ENCODE measurements around the gene ATG14. TPM values are rescaled to one million over a fixed set of nuclear protein-coding genes. Genes with fewer than 3 reads are reported as not detected.
"Not testable (repeated sequence)": the region's sequence is repeated elsewhere in the genome, so short reads cannot be mapped to it uniquely, and the experiment has no call there.

Gene ATG14
- total RNA-seq, 2 donors from 2014 or later, result 5.7 to 6.4 TPM

DNA sequence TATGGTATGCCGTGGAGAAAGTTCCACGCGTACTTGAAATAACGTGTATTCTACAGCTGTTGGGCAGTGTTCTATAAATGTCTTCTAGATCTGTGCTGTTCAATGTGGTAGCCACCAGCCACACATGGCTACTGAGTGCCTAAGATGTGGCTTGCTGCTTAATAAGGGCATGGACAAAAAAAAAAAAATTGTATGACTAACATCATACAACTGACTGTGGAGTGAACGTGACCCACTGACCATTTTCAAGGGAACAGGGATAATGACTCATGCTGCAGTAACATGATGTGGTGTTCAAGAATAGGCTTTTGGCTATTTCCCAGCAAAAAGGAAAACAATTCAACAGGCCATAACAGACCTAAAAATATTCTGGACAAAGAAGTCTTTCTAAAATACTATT is 13.0 kb downstream of the ATG14 start:
- ATAC-seq (replicated peaks in 1 of 2) (peak; percentile 22 to 32), DNase-seq (no peak)
- Mint-ChIP-seq H3K27me3 (ENCODE audit: low read depth) (no peaks in the 10 kb centered on the region), H3K4me1 (ENCODE audit: low read depth) (peaks cover 20% of the 10 kb centered on the region), H3K9me3 (no peaks in the 10 kb centered on the region), H3K4me3 (no peak overlapping the region), H3K27ac (no peak overlapping the region), H3K36me3 (ENCODE audit: insufficient read depth in 2 of 2) (peaks cover 0 to 2% of the 10 kb centered on the region in 2 donors)

GRCh38 chr14:55389330-55389729 is 22.3 kb downstream of the ATG14 start:
- DNase-seq, result no peak
- no peaks in the 10 kb centered on the region for H3K9me3 Mint-ChIP-seq
- peaks cover 32% of the 10 kb centered on the region for H3K4me1 Mint-ChIP-seq (ENCODE audit: low read depth)
- peaks cover 4 to 9% of the 10 kb centered on the region in 2 donors for H3K36me3 Mint-ChIP-seq (ENCODE audit: insufficient read depth in 2 of 2)
- no peak overlapping the region for H3K27ac Mint-ChIP-seq
- ATAC-seq (replicated peaks in 1 of 2), result no peak
- no peaks in the 10 kb centered on the region for H3K27me3 Mint-ChIP-seq (ENCODE audit: low read depth)
- H3K4me3 Mint-ChIP-seq, result no peak overlapping the region

DNA sequence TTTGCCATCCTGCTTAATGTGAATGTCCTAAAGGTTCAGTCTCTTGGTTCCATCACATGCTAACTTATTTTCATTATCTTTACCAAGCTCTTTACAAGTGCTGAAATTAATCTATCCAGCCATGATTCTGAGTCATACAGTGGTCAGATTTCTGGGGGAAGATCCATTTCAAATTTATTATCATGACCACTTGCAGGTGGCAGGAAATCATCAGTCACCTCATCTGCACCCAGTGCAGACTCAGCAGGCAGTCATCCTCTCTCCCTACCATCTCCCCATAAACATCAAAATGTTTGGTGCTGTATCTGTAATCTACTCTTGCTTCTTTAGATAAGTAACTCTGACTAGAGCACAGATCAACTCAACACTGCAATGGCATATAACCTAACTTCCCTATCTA is 23.5 kb downstream of the ATG14 start:
- ATAC-seq (replicated peaks in 1 of 2) (peak in 1 of 2 donors; percentile 60), DNase-seq (no peak)
- H3K36me3 Mint-ChIP-seq (ENCODE audit: insufficient read depth in 2 of 2), result peaks cover 4 to 9% of the 10 kb centered on the region in 2 donors
- peak overlapping the region; percentile 97 for H3K27ac Mint-ChIP-seq
- no peaks in the 10 kb centered on the region for H3K9me3 Mint-ChIP-seq
- peak overlapping the region in 1 of 2 donors; percentile 62 for H3K4me3 Mint-ChIP-seq
- H3K27me3 Mint-ChIP-seq (ENCODE audit: low read depth), result no peaks in the 10 kb centered on the region
- H3K4me1 Mint-ChIP-seq (ENCODE audit: low read depth), result peaks cover 32% of the 10 kb centered on the region

DNA sequence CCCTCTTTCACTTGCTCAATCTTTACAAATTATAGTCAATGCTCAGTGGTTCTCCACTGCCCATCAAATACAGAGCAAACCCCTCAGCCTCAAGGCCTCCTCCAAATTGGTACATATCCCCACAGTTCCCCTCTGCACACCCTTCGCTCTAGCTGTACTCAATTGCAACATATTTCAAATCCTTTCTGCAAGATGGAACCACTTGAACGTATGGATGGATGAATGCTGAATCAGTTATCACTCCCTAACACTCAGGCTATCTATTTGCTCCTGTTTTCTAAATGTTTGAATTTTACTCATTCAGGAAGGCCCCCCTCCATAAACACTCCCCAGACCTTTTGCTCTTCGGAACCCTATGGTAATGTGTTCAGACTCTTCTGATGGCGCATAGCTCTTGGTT is 24.5 kb downstream of the ATG14 start:
- no peak for ATAC-seq (replicated peaks in 1 of 2)
- H3K36me3 Mint-ChIP-seq (ENCODE audit: insufficient read depth in 2 of 2), result peaks cover 4 to 9% of the 10 kb centered on the region in 2 donors
- H3K9me3 Mint-ChIP-seq, result no peaks in the 10 kb centered on the region
- peak overlapping the region; percentile 99 for H3K27ac Mint-ChIP-seq
- peak overlapping the region; percentile 61 to 94 for H3K4me3 Mint-ChIP-seq
- H3K4me1 Mint-ChIP-seq (ENCODE audit: low read depth), result peaks cover 32% of the 10 kb centered on the region
- H3K27me3 Mint-ChIP-seq (ENCODE audit: low read depth), result no peaks in the 10 kb centered on the region
- DNase-seq, result no peak

DNA sequence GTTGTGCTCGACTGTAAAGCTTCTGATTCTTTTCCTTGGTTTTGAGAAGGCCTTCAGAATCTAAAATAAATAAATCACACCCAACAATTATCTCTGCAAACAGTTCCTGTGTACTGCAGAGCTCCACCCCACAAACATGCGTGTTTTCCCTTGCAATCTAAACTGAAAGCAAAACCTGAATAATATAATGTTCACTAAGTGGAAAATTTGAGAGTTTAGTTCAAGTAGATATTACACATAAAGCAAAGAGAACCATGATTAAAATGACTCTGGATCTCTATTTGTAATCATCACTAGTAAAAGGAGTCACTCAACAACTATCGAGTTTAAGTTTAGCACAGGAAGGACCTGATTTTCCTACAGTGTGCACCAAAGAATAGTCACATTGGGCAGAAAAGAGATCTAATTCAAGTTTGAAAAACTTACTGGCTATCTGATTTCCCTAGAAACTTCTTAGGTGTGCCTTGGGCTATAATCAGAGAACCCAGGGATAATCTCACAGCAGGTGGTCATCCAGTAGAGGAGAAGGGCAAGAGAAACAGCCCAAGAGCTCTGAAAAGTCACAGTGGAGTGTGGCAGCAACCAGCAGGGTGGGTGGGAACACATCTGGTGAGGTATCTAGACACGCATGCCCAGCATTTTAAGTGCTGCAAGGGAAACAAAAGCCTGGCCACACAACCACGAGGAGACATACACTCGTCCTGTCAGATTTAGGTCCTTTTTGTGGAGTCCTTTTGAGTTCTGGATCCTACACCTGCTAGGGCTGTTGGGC is 25.4 kb downstream of the ATG14 start:
- H3K4me3 Mint-ChIP-seq, result peak overlapping the region; percentile 69 to 94
- H3K27me3 Mint-ChIP-seq (ENCODE audit: low read depth), result no peaks in the 10 kb centered on the region
- ATAC-seq (replicated peaks in 1 of 2) (peak; percentile 81 to 82), DNase-seq (peak in 1 of 2 donors; percentile 13)
- peaks cover 41% of the 10 kb centered on the region for H3K4me1 Mint-ChIP-seq (ENCODE audit: low read depth)
- H3K36me3 Mint-ChIP-seq (ENCODE audit: insufficient read depth in 2 of 2), result peaks cover 4 to 11% of the 10 kb centered on the region in 2 donors
- H3K27ac Mint-ChIP-seq, result peak overlapping the region; percentile 99
- H3K9me3 Mint-ChIP-seq, result no peaks in the 10 kb centered on the region

GRCh38 chr14:55384536-55384935 is 27.1 kb downstream of the ATG14 start:
- Mint-ChIP-seq H3K27me3 (ENCODE audit: low read depth) (no peaks in the 10 kb centered on the region), H3K4me3 (no peak overlapping the region), H3K9me3 (no peaks in the 10 kb centered on the region), H3K36me3 (ENCODE audit: insufficient read depth in 2 of 2) (peaks cover 5 to 20% of the 10 kb centered on the region in 2 donors), H3K27ac (peak overlapping the region; percentile 29), H3K4me1 (ENCODE audit: low read depth) (peaks cover 51% of the 10 kb centered on the region)
- ATAC-seq (replicated peaks in 1 of 2) (no peak), DNase-seq (no peak)

- Mint-ChIP-seq H3K9me3 (no peaks in the 10 kb centered on the region), H3K36me3 (ENCODE audit: insufficient read depth in 2 of 2) (peaks cover 5 to 20% of the 10 kb centered on the region in 2 donors), H3K27me3 (ENCODE audit: low read depth) (no peaks in the 10 kb centered on the region), H3K27ac (no peak overlapping the region), H3K4me1 (ENCODE audit: low read depth) (peaks cover 50% of the 10 kb centered on the region), H3K4me3 (no peak overlapping the region)
- no peak for ATAC-seq (replicated peaks in 1 of 2)
- DNase-seq, result no peak
These were observed 28.0 kb downstream of the ATG14 start for GRCh38 chr14:55383541-55384140.

DNA sequence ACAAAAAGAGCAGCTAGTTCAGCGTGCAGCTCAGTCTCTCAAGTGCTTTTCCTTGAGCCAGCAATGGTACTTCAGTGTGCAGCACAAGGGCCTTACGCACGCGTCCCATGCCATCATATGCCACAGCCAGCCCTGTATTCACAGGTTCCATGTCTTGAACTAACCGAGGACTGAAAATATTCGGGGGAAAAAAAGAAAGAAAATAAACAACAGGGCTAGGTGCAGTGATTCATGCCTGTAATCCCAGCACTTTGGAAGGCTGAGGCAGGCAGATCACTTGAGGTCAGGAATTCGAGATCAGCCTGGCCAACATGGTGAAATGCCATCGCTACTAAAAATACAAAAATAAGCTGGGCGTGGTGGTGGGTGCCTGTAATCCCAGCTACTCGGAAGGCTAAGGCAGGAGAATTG is 28.6 kb downstream of the ATG14 start:
- Mint-ChIP-seq H3K36me3 (ENCODE audit: insufficient read depth in 2 of 2) (peaks cover 4 to 19% of the 10 kb centered on the region in 2 donors), H3K4me1 (ENCODE audit: low read depth) (peaks cover 44% of the 10 kb centered on the region)
- DNase-seq; ATAC-seq (replicated peaks in 1 of 2); H3K4me3 Mint-ChIP-seq; H3K27me3 Mint-ChIP-seq (ENCODE audit: low read depth); H3K9me3 Mint-ChIP-seq; H3K27ac Mint-ChIP-seq: not testable (repeated sequence)

DNA sequence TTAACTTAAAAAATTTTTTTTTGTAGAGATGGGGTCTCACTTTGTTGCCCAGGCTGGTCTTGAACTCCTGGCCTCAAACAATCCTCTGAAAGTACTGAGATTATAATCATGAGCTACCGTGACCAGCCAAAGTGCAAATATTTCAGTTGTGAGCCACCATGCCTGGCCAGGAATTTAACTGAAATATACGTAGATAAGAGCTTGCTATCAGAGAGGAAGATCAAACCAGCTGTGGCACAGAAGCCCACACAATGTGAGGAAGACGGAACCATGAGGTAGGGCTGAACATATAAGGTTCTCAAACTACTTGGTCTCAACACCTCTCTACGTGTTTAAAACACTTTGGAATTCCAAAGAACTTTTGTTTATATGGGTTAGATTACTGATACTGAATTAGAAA is 29.1 kb downstream of the ATG14 start:
- ATAC-seq (replicated peaks in 1 of 2) (no peak), DNase-seq (no peak)
- peaks cover 4 to 20% of the 10 kb centered on the region in 2 donors for H3K36me3 Mint-ChIP-seq (ENCODE audit: insufficient read depth in 2 of 2)
- H3K9me3 Mint-ChIP-seq, result no peaks in the 10 kb centered on the region
- H3K4me1 Mint-ChIP-seq (ENCODE audit: low read depth), result peaks cover 38% of the 10 kb centered on the region
- H3K4me3 Mint-ChIP-seq, result no peak overlapping the region
- H3K27ac Mint-ChIP-seq, result no peak overlapping the region
- H3K27me3 Mint-ChIP-seq (ENCODE audit: low read depth), result no peaks in the 10 kb centered on the region

DNA sequence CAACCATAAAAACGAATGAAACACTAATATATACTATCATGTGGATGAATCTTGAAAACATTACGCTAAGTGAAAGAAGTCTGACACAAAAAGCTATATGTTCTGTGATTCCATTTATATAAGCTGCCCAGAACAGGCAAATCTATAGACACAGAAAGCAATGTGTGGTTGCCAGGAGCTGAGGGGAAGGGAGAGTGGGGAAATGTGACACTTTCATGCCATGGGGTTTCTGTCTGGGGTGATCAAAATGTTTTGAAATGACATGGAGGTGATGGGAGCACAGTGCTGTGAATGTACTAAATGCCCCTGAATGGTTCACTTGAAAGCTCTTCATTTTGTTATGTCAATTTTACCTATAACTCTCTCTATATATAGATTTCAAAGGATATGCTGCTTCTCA is 30.1 kb downstream of the ATG14 start:
- H3K27ac Mint-ChIP-seq, result no peak overlapping the region
- peaks cover 6 to 22% of the 10 kb centered on the region in 2 donors for H3K36me3 Mint-ChIP-seq (ENCODE audit: insufficient read depth in 2 of 2)
- H3K27me3 Mint-ChIP-seq (ENCODE audit: low read depth), result no peaks in the 10 kb centered on the region
- H3K4me3 Mint-ChIP-seq, result peak overlapping the region in 1 of 2 donors; percentile 15
- peaks cover 30% of the 10 kb centered on the region for H3K4me1 Mint-ChIP-seq (ENCODE audit: low read depth)
- peak in 1 of 2 donors; percentile 10 for DNase-seq
- ATAC-seq (replicated peaks in 1 of 2), result peak; percentile 56 to 58
- no peaks in the 10 kb centered on the region for H3K9me3 Mint-ChIP-seq

DNA sequence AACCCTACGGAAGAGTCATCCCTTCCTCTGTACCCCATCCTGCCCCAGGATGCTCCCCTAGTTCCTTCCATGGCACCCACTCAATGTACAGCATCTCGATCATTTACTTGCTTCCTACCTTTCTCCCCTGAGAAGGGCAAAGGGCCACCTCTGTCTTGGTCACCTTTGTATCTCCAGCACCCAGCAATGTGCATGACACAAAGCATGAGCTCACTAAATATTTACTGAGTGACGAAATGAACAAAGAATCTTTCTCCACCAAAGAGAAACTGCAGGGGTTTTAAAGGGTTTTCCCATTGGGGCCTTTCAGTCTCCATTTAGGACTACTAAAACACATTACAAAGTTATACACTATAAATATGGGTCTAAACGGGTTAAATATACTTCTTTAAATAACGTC is 30.6 kb downstream of the ATG14 start:
- Mint-ChIP-seq H3K27ac (no peak overlapping the region), H3K9me3 (no peaks in the 10 kb centered on the region), H3K36me3 (ENCODE audit: insufficient read depth in 2 of 2) (peaks cover 6 to 27% of the 10 kb centered on the region in 2 donors), H3K4me1 (ENCODE audit: low read depth) (peaks cover 30% of the 10 kb centered on the region), H3K4me3 (peak overlapping the region in 1 of 2 donors; percentile 54), H3K27me3 (ENCODE audit: low read depth) (no peaks in the 10 kb centered on the region)
- ATAC-seq (replicated peaks in 1 of 2) (peak; percentile 16 to 22), DNase-seq (no peak)

DNA sequence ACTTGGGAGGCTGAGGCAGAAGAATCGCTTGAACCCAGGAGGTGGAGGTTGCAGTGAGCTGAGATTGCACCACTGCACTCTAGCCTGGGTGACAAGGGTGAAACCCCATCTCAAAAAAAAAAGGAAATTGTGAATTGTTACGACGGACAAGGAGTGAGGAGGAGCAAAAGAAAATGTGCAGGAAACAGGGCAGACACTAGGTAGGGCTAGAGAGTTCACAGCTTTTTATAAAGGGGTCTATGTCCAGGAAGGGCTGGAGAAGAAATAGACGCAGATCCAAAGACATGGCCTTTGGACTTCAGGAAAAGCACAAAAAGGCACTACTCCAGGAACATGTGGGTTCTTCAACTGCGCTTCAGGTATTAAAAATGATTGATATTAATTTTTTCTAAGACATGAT is 34.4 kb downstream of the ATG14 start:
- Mint-ChIP-seq H3K9me3 (no peaks in the 10 kb centered on the region), H3K27me3 (ENCODE audit: low read depth) (no peaks in the 10 kb centered on the region), H3K4me1 (ENCODE audit: low read depth) (peaks cover 63% of the 10 kb centered on the region), H3K36me3 (ENCODE audit: insufficient read depth in 2 of 2) (peaks cover 4 to 28% of the 10 kb centered on the region in 2 donors), H3K27ac (no peak overlapping the region), H3K4me3 (no peak overlapping the region)
- DNase-seq (no peak), ATAC-seq (replicated peaks in 1 of 2) (no peak)

- Mint-ChIP-seq H3K36me3 (ENCODE audit: insufficient read depth in 2 of 2) (peaks cover 2 to 18% of the 10 kb centered on the region in 2 donors), H3K27ac (peak overlapping the region; percentile 100)
These were observed 36.9 kb downstream of the ATG14 start for GRCh38 chr14:55374771-55375170.

More at GRCh38 chr14:55374771-55375170, 36.9 kb downstream of the ATG14 start:
- H3K27me3 Mint-ChIP-seq (ENCODE audit: low read depth), result no peaks in the 10 kb centered on the region
- no peak for DNase-seq
- H3K4me1 Mint-ChIP-seq (ENCODE audit: low read depth), result peaks cover 48% of the 10 kb centered on the region
- peak overlapping the region; percentile 60 to 86 for H3K4me3 Mint-ChIP-seq
- H3K9me3 Mint-ChIP-seq, result no peaks in the 10 kb centered on the region
- no peak for ATAC-seq (replicated peaks in 1 of 2)
